Esophagus squamous epithelium (tissue), 4 donors: ENCODE results near the gene PODNL1.

Experiments used
- CTCF ChIP-seq, 6 experiments: fragments of 450-650 bp in 4 of 6; fragments of 200-600 bp in 2 of 6; sonication (generic) in 2 of 6; IDR thresholded peaks; one replicate each; pipeline ENCODE4 v1.5.1; 2016 to 2019; ENCODE audit warnings: antibody characterized with exemption in 6 of 6, mild to moderate bottlenecking in 4 of 6, moderate library complexity in 4 of 6
- POLR2A ChIP-seq, 4 donors: fragments of 450-650 bp; IDR thresholded peaks; one replicate each; pipeline ENCODE4 v1.6.1; 2017; ENCODE audit warnings: antibody characterized with exemption in 4 of 4, mild to moderate bottlenecking in 4 of 4, moderate library complexity in 3 of 4

GRCh38 chr19:13920524-13920923 is 17.7 kb downstream of the PODNL1 start:
- no peak for TF ChIP-seq POLR2A (IDR thresholded peaks at IDR 0.05)
- no peak for TF ChIP-seq CTCF (IDR thresholded peaks at IDR 0.05)
